Retinal pigment epithelial cell (primary cell): ENCODE measurements around the gene ESYT3.
"Not testable (repeated sequence)": the region's sequence is repeated elsewhere in the genome, so short reads cannot be mapped to it uniquely, and the experiment has no call there.

Experiments
- DNase-seq: peaks from one replicate; pipeline ENCODE4 v3.0.0-alpha.2; 2010; ENCODE audit warnings: low read depth
- H3K4me3 ChIP-seq: 2 replicates; pipeline ENCODE4 v1.5.1; 2011; ENCODE audit warnings: mild to moderate bottlenecking, low read length, control low read depth, moderate library complexity
- TF ChIP-seq, protein P1 (sequence below): conservative IDR thresholded peaks from 2 replicates; pipeline ENCODE4 v1.5.1; 2011; ENCODE audit warnings: low read depth, low read length, control low read depth, inconsistent platforms

Gene ESYT3

DNA sequence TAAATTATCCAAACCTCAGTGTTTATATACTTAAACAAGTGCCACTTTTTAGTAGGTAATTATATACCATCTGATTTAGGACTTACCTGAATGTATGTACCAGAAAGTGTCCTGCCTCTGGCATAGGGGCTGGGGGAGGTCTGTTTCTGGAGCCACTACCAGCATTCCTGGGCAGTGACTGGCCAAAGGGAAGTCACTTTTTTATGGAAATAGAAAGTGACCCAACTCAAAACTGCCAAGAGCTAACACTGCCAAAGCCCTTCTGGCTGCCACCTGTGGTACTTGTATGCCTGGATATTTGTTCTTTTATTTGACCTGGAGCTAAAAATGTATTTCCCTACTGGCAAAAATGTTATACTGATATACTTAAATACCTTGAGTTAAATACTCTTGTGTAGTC lies 42.7 kb downstream of the ESYT3 start:
- no peak overlapping the region for H3K4me3 ChIP-seq
- DNase-seq: no peak
- TF ChIP-seq, protein P1, sequence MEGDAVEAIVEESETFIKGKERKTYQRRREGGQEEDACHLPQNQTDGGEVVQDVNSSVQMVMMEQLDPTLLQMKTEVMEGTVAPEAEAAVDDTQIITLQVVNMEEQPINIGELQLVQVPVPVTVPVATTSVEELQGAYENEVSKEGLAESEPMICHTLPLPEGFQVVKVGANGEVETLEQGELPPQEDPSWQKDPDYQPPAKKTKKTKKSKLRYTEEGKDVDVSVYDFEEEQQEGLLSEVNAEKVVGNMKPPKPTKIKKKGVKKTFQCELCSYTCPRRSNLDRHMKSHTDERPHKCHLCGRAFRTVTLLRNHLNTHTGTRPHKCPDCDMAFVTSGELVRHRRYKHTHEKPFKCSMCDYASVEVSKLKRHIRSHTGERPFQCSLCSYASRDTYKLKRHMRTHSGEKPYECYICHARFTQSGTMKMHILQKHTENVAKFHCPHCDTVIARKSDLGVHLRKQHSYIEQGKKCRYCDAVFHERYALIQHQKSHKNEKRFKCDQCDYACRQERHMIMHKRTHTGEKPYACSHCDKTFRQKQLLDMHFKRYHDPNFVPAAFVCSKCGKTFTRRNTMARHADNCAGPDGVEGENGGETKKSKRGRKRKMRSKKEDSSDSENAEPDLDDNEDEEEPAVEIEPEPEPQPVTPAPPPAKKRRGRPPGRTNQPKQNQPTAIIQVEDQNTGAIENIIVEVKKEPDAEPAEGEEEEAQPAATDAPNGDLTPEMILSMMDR: no peak

DNA sequence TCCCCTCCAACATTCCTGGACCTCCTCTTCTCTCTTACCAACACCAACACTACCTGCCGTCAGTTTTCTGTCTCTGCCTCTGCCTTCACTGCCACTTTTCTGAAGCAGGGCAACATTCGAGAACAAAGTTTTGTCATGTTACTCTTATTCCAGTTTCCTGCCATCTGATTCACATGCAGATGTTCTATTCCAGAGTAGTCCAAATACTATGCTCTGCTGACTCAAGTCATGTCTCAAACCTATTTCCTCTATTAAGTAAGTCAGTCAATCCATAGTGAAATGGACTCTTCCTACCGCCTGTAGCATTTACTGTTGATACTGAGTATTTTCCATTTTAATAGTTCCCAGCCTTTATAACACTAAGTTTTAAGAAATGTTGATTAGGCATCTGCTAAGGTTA lies 43.4 kb downstream of the ESYT3 start:
- DNase-seq: no peak
- TF ChIP-seq, protein P1: no peak
- no peak overlapping the region for H3K4me3 ChIP-seq

DNA sequence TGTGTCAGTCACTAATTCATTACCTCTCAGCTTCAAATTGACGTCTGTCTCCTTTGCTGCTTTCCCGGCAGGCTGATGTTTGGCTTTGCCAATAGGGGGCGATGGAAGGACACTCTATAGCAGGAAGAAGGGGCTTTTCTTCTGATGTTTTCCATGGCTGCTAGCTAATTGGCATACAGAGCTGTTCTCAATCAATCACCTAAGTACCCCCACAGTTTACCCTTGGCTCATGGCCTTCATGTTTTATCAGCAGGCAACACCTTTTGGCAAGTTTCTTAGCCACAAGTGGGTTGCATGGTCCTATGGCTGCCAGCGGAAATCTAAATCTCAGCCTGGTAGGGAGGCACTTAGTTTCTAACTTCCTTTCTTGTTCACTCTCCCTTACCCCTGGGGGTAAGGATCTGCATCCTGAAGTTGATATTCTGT lies 45.0 kb downstream of the ESYT3 start:
- DNase-seq: no peak
- TF ChIP-seq, protein P1: peak; percentile 93
- H3K4me3 ChIP-seq: no peak overlapping the region

DNA sequence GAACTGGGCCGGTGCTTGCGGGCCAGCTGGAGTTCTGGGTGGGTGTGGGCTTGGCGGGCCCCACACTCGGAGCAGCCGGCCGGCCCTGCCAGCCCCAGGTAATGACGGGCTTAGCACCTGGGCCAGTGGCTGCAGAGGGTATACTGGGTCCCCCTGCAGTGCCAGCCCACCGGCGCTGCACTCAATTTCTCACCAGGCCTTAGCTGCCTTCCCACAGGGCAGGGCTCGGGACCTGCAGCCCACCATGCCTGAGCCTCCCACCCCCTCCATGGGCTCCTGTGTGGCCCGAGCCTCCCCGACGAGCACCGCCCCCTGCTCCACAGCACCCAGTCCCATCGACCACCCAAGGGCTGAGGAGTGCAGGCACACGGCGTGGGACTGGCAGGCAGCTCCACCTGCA lies 50.3 kb downstream of the ESYT3 start:
- not testable (repeated sequence) for DNase-seq

GRCh38 chr3:138486580-138486979 lies 52.2 kb downstream of the ESYT3 start:
- not testable (repeated sequence) for DNase-seq, H3K4me3 ChIP-seq

More for the DNA sequence above, 50.3 kb downstream of the ESYT3 start:
- H3K4me3 ChIP-seq: not testable (repeated sequence)

GRCh38 chr3:138491971-138492370 lies 57.6 kb downstream of the ESYT3 start:
- TF ChIP-seq, protein P1: no peak
- H3K4me3 ChIP-seq: no peak overlapping the region
- DNase-seq: no peak

GRCh38 chr3:138492980-138493675 lies 58.7 kb downstream of the ESYT3 start:
- TF ChIP-seq, protein P1: no peak
- DNase-seq: no peak
- no peak overlapping the region for H3K4me3 ChIP-seq

DNA sequence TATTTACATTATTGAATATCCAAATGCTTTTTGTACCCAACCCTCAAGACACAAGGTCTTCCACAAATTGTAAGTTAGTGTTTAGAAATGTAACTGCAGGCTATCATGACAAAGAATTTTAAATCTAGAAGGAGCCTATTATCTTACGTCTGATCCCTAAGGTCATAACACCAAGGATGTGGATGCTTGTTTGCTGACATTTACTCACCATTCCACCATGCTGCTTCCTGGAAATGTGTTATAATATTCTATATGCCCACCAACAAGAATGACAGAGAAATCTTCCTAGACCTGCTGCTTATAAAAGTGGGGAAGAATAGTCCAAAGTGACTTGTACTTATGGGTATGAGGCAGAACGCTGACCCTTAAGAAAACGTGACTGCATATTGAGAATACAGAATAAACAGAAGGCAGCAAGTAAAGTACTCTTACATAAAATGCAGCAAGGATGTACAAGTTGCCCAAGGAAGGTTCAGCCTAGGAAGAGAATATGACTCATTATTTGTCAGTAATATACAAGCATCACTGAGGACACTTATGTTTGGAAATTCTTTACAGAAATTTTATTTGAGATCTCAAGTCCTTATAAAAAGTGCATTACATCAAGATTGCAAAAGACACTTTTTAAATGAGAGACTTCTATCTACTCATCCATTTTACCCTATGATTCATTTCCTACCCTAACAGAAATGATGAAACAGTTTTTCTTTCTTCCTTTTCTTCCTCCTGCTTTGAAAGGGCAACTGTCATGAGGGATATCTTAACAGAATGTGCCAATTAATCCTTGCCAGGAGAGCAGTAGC lies 59.6 kb downstream of the ESYT3 start:
- no peak for DNase-seq

More for the DNA sequence above, 59.6 kb downstream of the ESYT3 start:
- no peak overlapping the region for H3K4me3 ChIP-seq
- TF ChIP-seq, protein P1: no peak
